IPS DF 6.9 (cell line): Measurements from ENCODE around the gene RPL10.

Experiments used
- DNase-seq: peaks from one replicate; pipeline ENCODE4 v3.0.0-alpha.2; 2013; ENCODE audit warnings: low read depth, low spot score
- H3K27ac ChIP-seq: one replicate; pipeline ENCODE4 v1.5.1; 2013; ENCODE audit warnings: low read length, control low read depth
- H3K27me3 ChIP-seq: 2 replicates; pipeline ENCODE4 v1.6.1; 2013; ENCODE audit warnings: mild to moderate bottlenecking, low read length; ENCODE audit not compliant: control insufficient read depth, insufficient read depth
- H3K36me3 ChIP-seq: 2 replicates; pipeline ENCODE4 v1.6.1; 2013; ENCODE audit warnings: low read length; ENCODE audit not compliant: control insufficient read depth, insufficient read depth
- H3K4me1 ChIP-seq: 2 replicates; pipeline ENCODE4 v1.6.1; 2013; ENCODE audit warnings: low read length; ENCODE audit not compliant: control insufficient read depth, insufficient read depth
- H3K4me3 ChIP-seq: 2 replicates; pipeline ENCODE4 v1.5.1; 2013; ENCODE audit warnings: mild to moderate bottlenecking, low read length
- H3K9me3 ChIP-seq: 2 replicates; pipeline ENCODE4 v1.6.1; 2013; ENCODE audit warnings: low read length, inconsistent platforms; ENCODE audit not compliant: control insufficient read depth, insufficient read depth
- WGBS: extraction: QIAGEN DNeasy Blood & Tissue Kit; methylation state at CpG from one replicate; pipeline ENCODE4 v1.1.7; 2013; ENCODE audit warnings: mixed read lengths, missing lambda C conversion rate; ENCODE audit not compliant: insufficient read length, insufficient coverage; 5-methylcytosine and 5-hydroxymethylcytosine counted together

Gene RPL10

GRCh38 chrX:154450312-154450711 lies 52.1 kb downstream of the RPL10 start:
- no peaks in the 10 kb centered on the region for H3K27me3 ChIP-seq
- no CpG with 5 or more reads among the region's 17 CpGs for WGBS
- DNase-seq: no peak
- H3K4me1 ChIP-seq: no peaks in the 10 kb centered on the region
- no peak overlapping the region for H3K27ac ChIP-seq
- H3K9me3 ChIP-seq: no peaks in the 10 kb centered on the region
- H3K4me3 ChIP-seq: no peak overlapping the region
- peaks cover 15% of the 10 kb centered on the region for H3K36me3 ChIP-seq
